ENCODE measurements around the gene TOP2A.

The TOP2A gene

GRCh38 chr17:40463122-40463550 lies 45.4 kb upstream of the TOP2A start:
- H3K9ac ChIP-seq, result no peak overlapping the region
- H3K27me3 ChIP-seq (ENCODE audit: insufficient read depth, low read depth), result peaks cover 17% of the 10 kb centered on the region; the same call in 1 of the 2 replicates
- H3K4me2 ChIP-seq, result no peak overlapping the region
- H3K4me3 ChIP-seq (IDR thresholded peaks at IDR 0.05; ENCODE audit: insufficient read depth, low read depth, low read length), result no peak overlapping the region
- TF ChIP-seq CTCF (conservative IDR thresholded peaks at IDR 0.05; ENCODE audit: low read depth, low read length), result no peak
- H3K79me2 ChIP-seq (ENCODE audit: insufficient read depth, low read depth), result no peaks in the 10 kb centered on the region
- no peaks in the 10 kb centered on the region for H3K36me3 ChIP-seq (ENCODE audit: insufficient read depth)
- H4K20me1 ChIP-seq (ENCODE audit: insufficient read depth), result no peaks in the 10 kb centered on the region
- no peak overlapping the region for H2AFZ ChIP-seq (ENCODE audit: low read depth)
- H3K27ac ChIP-seq, result no peak overlapping the region
- no peaks in the 10 kb centered on the region for H3K4me1 ChIP-seq (ENCODE audit: low read depth, poor library complexity, severe bottlenecking)

GRCh38 chr17:40462343-40463121 lies 44.8 kb upstream of the TOP2A start:
- Histone ChIP-seq H3K4me2 (no peak overlapping the region), H3K36me3 (ENCODE audit: insufficient read depth) (no peaks in the 10 kb centered on the region), H3K27ac (no peak overlapping the region), H3K27me3 (ENCODE audit: insufficient read depth, low read depth) (peaks cover 20% of the 10 kb centered on the region; the same call in 1 of the 2 replicates), H3K4me3 (IDR thresholded peaks at IDR 0.05; ENCODE audit: insufficient read depth, low read depth, low read length) (no peak overlapping the region), H3K9ac (no peak overlapping the region), H3K79me2 (ENCODE audit: insufficient read depth, low read depth) (no peaks in the 10 kb centered on the region), H4K20me1 (ENCODE audit: insufficient read depth) (no peaks in the 10 kb centered on the region), H3K4me1 (ENCODE audit: low read depth, poor library complexity, severe bottlenecking) (no peaks in the 10 kb centered on the region), H2AFZ (ENCODE audit: low read depth) (no peak overlapping the region)
- TF ChIP-seq CTCF (conservative IDR thresholded peaks at IDR 0.05; ENCODE audit: low read depth, low read length), result no peak

- TF ChIP-seq CTCF (conservative IDR thresholded peaks at IDR 0.05; ENCODE audit: low read depth, low read length), result no peak
- peaks cover 21% of the 10 kb centered on the region; the same call in 1 of the 2 replicates for H3K27me3 ChIP-seq (ENCODE audit: insufficient read depth, low read depth)
- no peaks in the 10 kb centered on the region for H3K79me2 ChIP-seq (ENCODE audit: insufficient read depth, low read depth)
- H3K4me1 ChIP-seq (ENCODE audit: low read depth, poor library complexity, severe bottlenecking), result no peaks in the 10 kb centered on the region
- no peaks in the 10 kb centered on the region for H4K20me1 ChIP-seq (ENCODE audit: insufficient read depth)
- no peak overlapping the region for H2AFZ ChIP-seq (ENCODE audit: low read depth)
- no peak overlapping the region for H3K9ac ChIP-seq
- H3K27ac ChIP-seq, result no peak overlapping the region
- H3K4me3 ChIP-seq (IDR thresholded peaks at IDR 0.05; ENCODE audit: insufficient read depth, low read depth, low read length), result no peak overlapping the region
- no peaks in the 10 kb centered on the region for H3K36me3 ChIP-seq (ENCODE audit: insufficient read depth)
- H3K4me2 ChIP-seq, result no peak overlapping the region
Measured at GRCh38 chr17:40461732-40462342, 44.1 kb upstream of the TOP2A start.

- no peak overlapping the region for H3K27ac ChIP-seq
Measured at GRCh38 chr17:40460968-40461731, 43.5 kb upstream of the TOP2A start.

More at GRCh38 chr17:40460968-40461731, 43.5 kb upstream of the TOP2A start:
- Histone ChIP-seq H3K4me1 (ENCODE audit: low read depth, poor library complexity, severe bottlenecking) (no peaks in the 10 kb centered on the region), H4K20me1 (ENCODE audit: insufficient read depth) (no peaks in the 10 kb centered on the region), H3K4me3 (IDR thresholded peaks at IDR 0.05; ENCODE audit: insufficient read depth, low read depth, low read length) (no peak overlapping the region), H3K36me3 (ENCODE audit: insufficient read depth) (no peaks in the 10 kb centered on the region), H2AFZ (ENCODE audit: low read depth) (no peak overlapping the region), H3K9ac (no peak overlapping the region), H3K79me2 (ENCODE audit: insufficient read depth, low read depth) (no peaks in the 10 kb centered on the region), H3K4me2 (no peak overlapping the region), H3K27me3 (ENCODE audit: insufficient read depth, low read depth) (peaks cover 21% of the 10 kb centered on the region; the same call in 1 of the 2 replicates)
- no peak for TF ChIP-seq CTCF (conservative IDR thresholded peaks at IDR 0.05; ENCODE audit: low read depth, low read length)

Measured in KMS-11 (cell line).